Ascending aorta (tissue), 2 donors: ENCODE results near the gene ARHGEF19. TPM values are rescaled to one million over a fixed set of nuclear protein-coding genes. Genes with fewer than 3 reads are reported as not detected.

Experiments used
- DNase-seq, 2 donors: peaks; one replicate each; pipeline ENCODE4 v3.0.0-alpha.2; 2019; ENCODE audit warnings: low spot score in 2 of 2
- H3K27ac ChIP-seq, 2 donors: fragments of 200-600 bp; sonication (generic); one replicate each; pipeline ENCODE4 v1.5.1; 2016 to 2017; ENCODE audit warnings: mild to moderate bottlenecking in 1 of 2
- H3K27me3 ChIP-seq: fragments of 200-600 bp; sonication (generic); one replicate; pipeline ENCODE4 v1.5.1; 2017
- H3K36me3 ChIP-seq, 2 donors: fragments of 200-600 bp; sonication (generic); one replicate each; pipeline ENCODE4 v1.5.1; 2016
- H3K4me1 ChIP-seq, 2 donors: fragments of 200-600 bp; sonication (generic); one replicate each; pipeline ENCODE4 v1.5.1; 2016 to 2017; ENCODE audit warnings: mild to moderate bottlenecking in 1 of 2
- H3K4me3 ChIP-seq, 2 donors: fragments of 200-600 bp; sonication (generic); one replicate each; pipeline ENCODE4 v1.5.1; 2016 to 2017; ENCODE audit warnings: mild to moderate bottlenecking in 1 of 2
- H3K9me3 ChIP-seq, 2 donors: fragments of 200-600 bp; sonication (generic); one replicate each; pipeline ENCODE4 v1.5.1; 2016
- intact Hi-C: fragments of 100-400 bp; cut with DNase I; formaldehyde crosslinking; loops from one replicate; pipeline ENCODE4 v1.15.1; 2023
- total RNA-seq: library from RNA; depleted of rRNA; stranded (reverse); fragments of >200 nt; gene quantifications from one replicate; pipeline ENCODE4 v1.1.0, GENCODE V29; 2016
- TF ChIP-seq, protein P1 (sequence below), 3 experiments: fragments of 200-600 bp in 2 of 3; fragments of 450-650 bp in 1 of 3; sonication (generic) in 2 of 3; IDR thresholded peaks; one replicate each; pipeline ENCODE4 v1.5.1; 2016 to 2019; ENCODE audit warnings: antibody characterized with exemption in 3 of 3, mild to moderate bottlenecking in 1 of 3, moderate library complexity in 1 of 3

The ARHGEF19 gene
- total RNA-seq, 1 donor from 2014 or later = 1.5 TPM

DNA sequence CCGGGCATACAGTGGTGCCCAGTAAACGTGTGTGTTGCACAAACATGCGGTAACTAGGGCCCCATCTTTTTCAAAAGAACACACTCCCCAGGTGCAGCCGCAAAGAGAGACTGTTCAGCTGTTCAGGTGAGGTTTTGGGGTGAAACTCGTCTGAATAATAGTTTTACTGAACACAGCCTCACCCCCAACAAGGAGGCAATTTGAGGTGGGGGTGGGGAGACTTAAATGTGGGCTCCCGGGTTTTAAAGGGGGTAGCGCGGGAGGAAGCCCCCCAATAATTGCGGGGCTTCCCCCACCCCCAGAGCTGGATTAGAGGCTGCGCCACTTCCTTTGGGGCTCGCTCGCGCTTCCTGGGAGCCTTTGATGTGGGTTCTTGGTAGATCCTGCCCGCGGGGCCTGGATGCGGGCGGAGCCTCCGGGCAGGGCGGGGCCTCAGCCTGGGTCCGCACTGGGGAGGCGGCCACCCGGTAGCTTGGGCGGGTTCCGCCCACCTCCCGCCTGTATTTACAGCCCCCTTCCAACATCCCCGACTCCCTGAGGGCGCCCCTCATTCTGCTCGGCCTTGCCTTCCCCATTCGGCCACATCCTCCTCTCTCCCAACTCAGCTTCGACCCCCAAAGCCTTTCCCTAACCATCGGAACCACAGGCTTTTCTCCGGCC is 50.2 kb downstream of the ARHGEF19 start:
- Histone ChIP-seq H3K27me3 (no peaks in the 10 kb centered on the region), H3K9me3 (no peaks in the 10 kb centered on the region), H3K36me3 (no peaks in the 10 kb centered on the region), H3K4me1 (no peaks in the 10 kb centered on the region), H3K4me3 (no peak overlapping the region), H3K27ac (no peak overlapping the region)
- no peak for DNase-seq
- TF ChIP-seq, protein P1, sequence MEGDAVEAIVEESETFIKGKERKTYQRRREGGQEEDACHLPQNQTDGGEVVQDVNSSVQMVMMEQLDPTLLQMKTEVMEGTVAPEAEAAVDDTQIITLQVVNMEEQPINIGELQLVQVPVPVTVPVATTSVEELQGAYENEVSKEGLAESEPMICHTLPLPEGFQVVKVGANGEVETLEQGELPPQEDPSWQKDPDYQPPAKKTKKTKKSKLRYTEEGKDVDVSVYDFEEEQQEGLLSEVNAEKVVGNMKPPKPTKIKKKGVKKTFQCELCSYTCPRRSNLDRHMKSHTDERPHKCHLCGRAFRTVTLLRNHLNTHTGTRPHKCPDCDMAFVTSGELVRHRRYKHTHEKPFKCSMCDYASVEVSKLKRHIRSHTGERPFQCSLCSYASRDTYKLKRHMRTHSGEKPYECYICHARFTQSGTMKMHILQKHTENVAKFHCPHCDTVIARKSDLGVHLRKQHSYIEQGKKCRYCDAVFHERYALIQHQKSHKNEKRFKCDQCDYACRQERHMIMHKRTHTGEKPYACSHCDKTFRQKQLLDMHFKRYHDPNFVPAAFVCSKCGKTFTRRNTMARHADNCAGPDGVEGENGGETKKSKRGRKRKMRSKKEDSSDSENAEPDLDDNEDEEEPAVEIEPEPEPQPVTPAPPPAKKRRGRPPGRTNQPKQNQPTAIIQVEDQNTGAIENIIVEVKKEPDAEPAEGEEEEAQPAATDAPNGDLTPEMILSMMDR (IDR thresholded peaks at IDR 0.05) = no peak
- intact Hi-C loops = no loop called here

- no peaks in the 10 kb centered on the region for H3K27me3 ChIP-seq
- H3K4me1 ChIP-seq = no peaks in the 10 kb centered on the region
- intact Hi-C loops = no loop called here
- TF ChIP-seq, protein P1 (IDR thresholded peaks at IDR 0.05) = no peak
- no peak overlapping the region for H3K27ac ChIP-seq
- no peak for DNase-seq
- H3K4me3 ChIP-seq = no peak overlapping the region
- H3K9me3 ChIP-seq = no peaks in the 10 kb centered on the region
- no peaks in the 10 kb centered on the region for H3K36me3 ChIP-seq
Measured at GRCh38 chr1:16161717-16162116, 50.7 kb downstream of the ARHGEF19 start.

DNA sequence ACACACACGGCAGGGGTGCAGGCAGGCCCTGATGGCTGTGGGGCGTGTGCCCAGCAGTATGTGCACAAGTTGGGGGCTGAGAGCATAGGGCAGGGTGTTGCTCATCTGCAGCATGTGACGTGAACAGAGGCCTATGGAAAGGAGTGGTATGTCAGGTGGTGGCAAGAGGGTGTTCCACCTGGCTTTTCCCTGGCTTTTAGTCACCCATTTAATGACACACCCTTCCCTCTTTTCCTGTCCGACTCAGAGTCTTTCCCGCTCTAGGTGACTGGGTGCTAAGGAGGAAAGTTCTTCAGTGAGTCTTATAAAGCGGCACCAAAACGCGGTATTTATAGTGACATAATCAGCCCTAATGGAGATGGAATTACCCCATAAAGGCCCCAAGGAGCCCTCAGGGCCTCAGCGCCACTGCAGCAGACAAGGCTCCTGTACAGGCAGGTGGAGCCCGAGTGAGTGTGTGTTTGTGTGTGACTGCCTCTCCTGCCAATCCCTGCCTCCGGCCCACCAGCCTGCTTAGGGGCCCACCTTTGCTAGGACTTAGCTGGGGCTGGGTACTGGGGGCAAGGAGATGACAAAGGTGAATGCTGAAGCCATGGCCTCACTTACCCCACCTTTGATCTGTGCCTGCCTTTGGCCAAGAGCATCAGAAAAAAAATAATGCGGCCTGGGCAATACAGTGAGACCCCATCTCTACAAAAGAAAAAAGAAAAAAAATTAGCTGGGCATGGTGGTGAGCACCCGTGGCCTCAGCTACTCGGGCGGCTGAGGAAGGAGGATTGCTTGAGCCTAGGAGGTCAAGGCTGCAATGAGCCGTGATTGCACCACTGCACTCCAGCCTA is 53.2 kb downstream of the ARHGEF19 start:
- Histone ChIP-seq H3K9me3 (no peaks in the 10 kb centered on the region), H3K27ac (no peak overlapping the region), H3K4me3 (no peak overlapping the region), H3K36me3 (no peaks in the 10 kb centered on the region), H3K27me3 (no peaks in the 10 kb centered on the region), H3K4me1 (peaks cover 2 to 8% of the 10 kb centered on the region in 2 donors)
- TF ChIP-seq, protein P1 (IDR thresholded peaks at IDR 0.05) = no peak
- intact Hi-C loops = no loop called here
- no peak for DNase-seq

- no peak overlapping the region for H3K27ac ChIP-seq
- H3K36me3 ChIP-seq = no peaks in the 10 kb centered on the region
- H3K27me3 ChIP-seq = no peaks in the 10 kb centered on the region
- H3K9me3 ChIP-seq = no peaks in the 10 kb centered on the region
- H3K4me1 ChIP-seq = peaks cover 12 to 20% of the 10 kb centered on the region in 2 donors
- intact Hi-C loops = no loop called here
- H3K4me3 ChIP-seq = no peak overlapping the region
- DNase-seq = no peak
- TF ChIP-seq, protein P1 (IDR thresholded peaks at IDR 0.05) = no peak
Measured at GRCh38 chr1:16158025-16158424, 54.4 kb downstream of the ARHGEF19 start.

DNA sequence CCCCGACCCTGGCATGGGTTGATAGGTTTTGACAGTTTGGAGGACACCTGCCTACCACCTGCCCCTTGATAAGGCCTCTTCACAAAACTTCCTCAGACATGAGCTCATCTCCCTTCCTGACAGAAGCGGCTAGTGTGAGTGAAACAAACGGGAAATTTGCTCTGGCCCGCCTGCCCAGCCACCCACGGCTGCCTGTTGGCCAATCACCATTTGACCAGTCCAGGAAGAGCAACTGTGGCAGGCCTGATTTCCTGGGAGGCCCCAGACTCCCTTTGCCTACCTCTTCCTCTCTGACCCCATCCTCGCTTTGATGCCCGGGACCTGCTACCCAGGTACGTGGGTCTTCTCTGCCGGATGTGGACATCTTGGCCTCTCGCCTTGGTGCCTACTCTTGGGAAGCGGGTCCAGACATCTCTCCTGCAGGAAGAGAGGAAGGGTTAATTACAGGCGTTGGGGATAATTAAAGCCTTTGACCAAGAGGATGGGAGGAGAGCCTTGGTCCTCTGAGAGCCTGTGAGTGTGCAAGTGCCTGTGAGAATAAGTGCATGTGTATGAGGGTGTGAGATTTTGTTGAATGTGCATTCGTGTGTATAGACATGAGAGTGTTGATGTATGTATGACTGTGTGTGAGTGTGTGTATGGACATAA is 55.5 kb downstream of the ARHGEF19 start:
- DNase-seq = no peak
- intact Hi-C loops = loop anchor here (2.0 kb wide), 1 partner anchor 26 kb away; no protein-coding TSS in a partner anchor
- H3K4me3 ChIP-seq = no peak overlapping the region
- H3K9me3 ChIP-seq = no peaks in the 10 kb centered on the region
- no peaks in the 10 kb centered on the region for H3K27me3 ChIP-seq
- peak overlapping the region; percentile 84 to 91 for H3K27ac ChIP-seq
- no peaks in the 10 kb centered on the region for H3K36me3 ChIP-seq
- TF ChIP-seq, protein P1 (IDR thresholded peaks at IDR 0.05) = no peak
- peaks cover 12 to 29% of the 10 kb centered on the region in 2 donors for H3K4me1 ChIP-seq
